Breast epithelium (tissue), 3 donors: Measurements from ENCODE around the gene PTGS1.

Experiments used
- POLR2AphosphoS5 ChIP-seq, 3 donors: sonication (generic); formaldehyde crosslinking; IDR thresholded peaks; one replicate each; pipeline ENCODE4 v1.6.1; 2017; ENCODE audit warnings: antibody characterized with exemption in 3 of 3
- TF ChIP-seq, protein P1 (sequence below), 3 donors: fragments of 450-650 bp; IDR thresholded peaks; one replicate each; pipeline ENCODE4 v1.5.1; 2016 to 2017; ENCODE audit warnings: antibody characterized with exemption in 3 of 3, mild to moderate bottlenecking in 3 of 3, moderate library complexity in 3 of 3

DNA sequence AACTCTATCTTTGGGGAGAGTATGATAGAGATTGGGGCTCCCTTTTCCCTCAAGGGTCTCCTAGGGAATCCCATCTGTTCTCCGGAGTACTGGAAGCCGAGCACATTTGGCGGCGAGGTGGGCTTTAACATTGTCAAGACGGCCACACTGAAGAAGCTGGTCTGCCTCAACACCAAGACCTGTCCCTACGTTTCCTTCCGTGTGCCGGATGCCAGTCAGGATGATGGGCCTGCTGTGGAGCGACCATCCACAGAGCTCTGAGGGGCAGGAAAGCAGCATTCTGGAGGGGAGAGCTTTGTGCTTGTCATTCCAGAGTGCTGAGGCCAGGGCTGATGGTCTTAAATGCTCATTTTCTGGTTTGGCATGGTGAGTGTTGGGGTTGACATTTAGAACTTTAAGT, 21.5 kb downstream of the PTGS1 start:
- TF ChIP-seq, protein P1, sequence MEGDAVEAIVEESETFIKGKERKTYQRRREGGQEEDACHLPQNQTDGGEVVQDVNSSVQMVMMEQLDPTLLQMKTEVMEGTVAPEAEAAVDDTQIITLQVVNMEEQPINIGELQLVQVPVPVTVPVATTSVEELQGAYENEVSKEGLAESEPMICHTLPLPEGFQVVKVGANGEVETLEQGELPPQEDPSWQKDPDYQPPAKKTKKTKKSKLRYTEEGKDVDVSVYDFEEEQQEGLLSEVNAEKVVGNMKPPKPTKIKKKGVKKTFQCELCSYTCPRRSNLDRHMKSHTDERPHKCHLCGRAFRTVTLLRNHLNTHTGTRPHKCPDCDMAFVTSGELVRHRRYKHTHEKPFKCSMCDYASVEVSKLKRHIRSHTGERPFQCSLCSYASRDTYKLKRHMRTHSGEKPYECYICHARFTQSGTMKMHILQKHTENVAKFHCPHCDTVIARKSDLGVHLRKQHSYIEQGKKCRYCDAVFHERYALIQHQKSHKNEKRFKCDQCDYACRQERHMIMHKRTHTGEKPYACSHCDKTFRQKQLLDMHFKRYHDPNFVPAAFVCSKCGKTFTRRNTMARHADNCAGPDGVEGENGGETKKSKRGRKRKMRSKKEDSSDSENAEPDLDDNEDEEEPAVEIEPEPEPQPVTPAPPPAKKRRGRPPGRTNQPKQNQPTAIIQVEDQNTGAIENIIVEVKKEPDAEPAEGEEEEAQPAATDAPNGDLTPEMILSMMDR (IDR thresholded peaks at IDR 0.05), result no peak
- no peak for TF ChIP-seq POLR2AphosphoS5 (IDR thresholded peaks at IDR 0.05)
